ENCODE results near the gene PCDH15. TPM values are rescaled to one million over a fixed set of nuclear protein-coding genes. Genes with fewer than 3 reads are reported as not detected.

Gene PCDH15
- polyA plus RNA-seq, 1 of the 3 experiments (the other 2 are of a cell fraction) = 0.03 TPM

DNA sequence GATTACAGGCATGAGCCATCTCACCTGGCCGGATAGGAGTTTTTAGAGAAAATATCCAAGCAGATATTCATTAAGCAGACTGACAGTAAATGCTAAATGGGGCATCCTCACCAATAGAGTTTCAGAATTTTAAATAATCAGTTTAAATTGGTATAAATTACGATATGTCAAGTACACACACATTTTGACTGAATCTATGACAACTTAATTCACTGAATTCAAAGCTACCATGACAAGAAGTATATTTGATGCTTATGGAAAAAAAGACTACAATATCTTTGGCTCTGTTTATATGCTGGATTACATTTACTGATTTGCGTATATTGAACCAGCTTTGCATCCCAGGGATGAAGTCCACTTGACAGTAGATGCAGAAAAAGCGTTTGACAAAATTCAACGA lies 774.7 kb downstream of the PCDH15 start:
- WGBS (ENCODE audit: low lambda C conversion rate) = 35% methylated on average over 5 of the region's 5 CpGs
- Histone ChIP-seq H3F3A (replicated peaks; ENCODE audit: insufficient read depth) (no peaks in the 10 kb centered on the region), H4K20me1 (ENCODE audit: insufficient read depth) (no peaks in the 10 kb centered on the region), H2AFZ (ENCODE audit: low read depth) (no peak overlapping the region), H3K27me3 (ENCODE audit: insufficient read depth) (no peaks in the 10 kb centered on the region), H3K9ac (no peak overlapping the region), H3K9me3 (no peaks in the 10 kb centered on the region), H3K4me2 (no peak overlapping the region), H3K9me2 (no peaks in the 10 kb centered on the region), H3K36me3 (replicated peaks in 1 of 2; ENCODE audit: control insufficient read depth in 1 of 2, insufficient read depth in 2 of 2, low read length in 1 of 2) (no peaks in the 10 kb centered on the region), H3K4me3 (ENCODE audit: low read depth in 2 of 2, low read length in 1 of 2) (no peak overlapping the region), H3K27ac (ENCODE audit: low read depth in 2 of 2, low read length in 1 of 2) (no peak overlapping the region), H3K79me2 (ENCODE audit: insufficient read depth) (no peaks in the 10 kb centered on the region), H3K4me1 (ENCODE audit: control insufficient read depth in 1 of 2, insufficient read depth in 2 of 2, low read depth in 1 of 2, low read length in 1 of 2) (no peaks in the 10 kb centered on the region)
- TF ChIP-seq NRF1 (IDR thresholded peaks at IDR 0.05; ENCODE audit: low read depth, low read length) = no peak
- DNase-seq = no peak
- POLR2A ChIA-PET = no interaction called here
- CTCF ChIA-PET = no interaction called here

DNA sequence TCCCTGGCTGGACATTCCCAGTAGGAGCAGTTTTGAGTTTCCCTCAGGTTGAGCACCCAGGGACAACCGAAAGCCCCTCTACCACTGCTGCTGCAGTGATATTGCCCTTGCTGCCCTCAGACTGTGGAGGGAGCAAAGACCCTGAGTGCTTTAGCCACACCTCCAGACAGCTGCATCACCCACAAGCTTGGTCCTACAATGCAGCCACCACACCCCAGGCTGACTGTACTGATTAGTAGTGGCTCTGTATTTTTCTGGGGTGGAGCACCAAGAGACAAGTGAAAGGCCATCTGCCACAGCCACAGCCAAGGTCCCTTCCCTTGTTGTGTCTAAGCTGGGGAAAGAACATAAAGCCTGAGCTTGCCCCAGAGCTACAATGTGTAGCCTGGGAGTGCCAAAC lies 789.9 kb downstream of the PCDH15 start:
- H3K4me1 ChIP-seq (ENCODE audit: control insufficient read depth in 1 of 2, insufficient read depth in 2 of 2, low read depth in 1 of 2, low read length in 1 of 2) = no peaks in the 10 kb centered on the region; a peak in 1 of 4 replicates
- no peak overlapping the region for H3K4me2 ChIP-seq
- no peaks in the 10 kb centered on the region for H3K9me2 ChIP-seq
- TF ChIP-seq, protein P1, sequence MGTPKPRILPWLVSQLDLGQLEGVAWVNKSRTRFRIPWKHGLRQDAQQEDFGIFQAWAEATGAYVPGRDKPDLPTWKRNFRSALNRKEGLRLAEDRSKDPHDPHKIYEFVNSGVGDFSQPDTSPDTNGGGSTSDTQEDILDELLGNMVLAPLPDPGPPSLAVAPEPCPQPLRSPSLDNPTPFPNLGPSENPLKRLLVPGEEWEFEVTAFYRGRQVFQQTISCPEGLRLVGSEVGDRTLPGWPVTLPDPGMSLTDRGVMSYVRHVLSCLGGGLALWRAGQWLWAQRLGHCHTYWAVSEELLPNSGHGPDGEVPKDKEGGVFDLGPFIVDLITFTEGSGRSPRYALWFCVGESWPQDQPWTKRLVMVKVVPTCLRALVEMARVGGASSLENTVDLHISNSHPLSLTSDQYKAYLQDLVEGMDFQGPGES (IDR thresholded peaks at IDR 0.05; ENCODE audit: low read depth, low read length) = no peak
- TF ChIP-seq SIN3A (IDR thresholded peaks at IDR 0.05; ENCODE audit: borderline replicate concordance, low read depth, low read length) (no peak), GATA2 (CRISPR knock-in tag; IDR thresholded peaks at IDR 0.05) (no peak), YY1 (IDR thresholded peaks at IDR 0.05; ENCODE audit: low read depth) (no peak), CHD2 (IDR thresholded peaks at IDR 0.05; ENCODE audit: low read length, partially characterized antibody) (no peak), SMC3 (IDR thresholded peaks at IDR 0.05; ENCODE audit: low read depth, low read length) (no peak)
- TF ChIP-seq, protein P2, sequence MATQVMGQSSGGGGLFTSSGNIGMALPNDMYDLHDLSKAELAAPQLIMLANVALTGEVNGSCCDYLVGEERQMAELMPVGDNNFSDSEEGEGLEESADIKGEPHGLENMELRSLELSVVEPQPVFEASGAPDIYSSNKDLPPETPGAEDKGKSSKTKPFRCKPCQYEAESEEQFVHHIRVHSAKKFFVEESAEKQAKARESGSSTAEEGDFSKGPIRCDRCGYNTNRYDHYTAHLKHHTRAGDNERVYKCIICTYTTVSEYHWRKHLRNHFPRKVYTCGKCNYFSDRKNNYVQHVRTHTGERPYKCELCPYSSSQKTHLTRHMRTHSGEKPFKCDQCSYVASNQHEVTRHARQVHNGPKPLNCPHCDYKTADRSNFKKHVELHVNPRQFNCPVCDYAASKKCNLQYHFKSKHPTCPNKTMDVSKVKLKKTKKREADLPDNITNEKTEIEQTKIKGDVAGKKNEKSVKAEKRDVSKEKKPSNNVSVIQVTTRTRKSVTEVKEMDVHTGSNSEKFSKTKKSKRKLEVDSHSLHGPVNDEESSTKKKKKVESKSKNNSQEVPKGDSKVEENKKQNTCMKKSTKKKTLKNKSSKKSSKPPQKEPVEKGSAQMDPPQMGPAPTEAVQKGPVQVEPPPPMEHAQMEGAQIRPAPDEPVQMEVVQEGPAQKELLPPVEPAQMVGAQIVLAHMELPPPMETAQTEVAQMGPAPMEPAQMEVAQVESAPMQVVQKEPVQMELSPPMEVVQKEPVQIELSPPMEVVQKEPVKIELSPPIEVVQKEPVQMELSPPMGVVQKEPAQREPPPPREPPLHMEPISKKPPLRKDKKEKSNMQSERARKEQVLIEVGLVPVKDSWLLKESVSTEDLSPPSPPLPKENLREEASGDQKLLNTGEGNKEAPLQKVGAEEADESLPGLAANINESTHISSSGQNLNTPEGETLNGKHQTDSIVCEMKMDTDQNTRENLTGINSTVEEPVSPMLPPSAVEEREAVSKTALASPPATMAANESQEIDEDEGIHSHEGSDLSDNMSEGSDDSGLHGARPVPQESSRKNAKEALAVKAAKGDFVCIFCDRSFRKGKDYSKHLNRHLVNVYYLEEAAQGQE (IDR thresholded peaks at IDR 0.05; ENCODE audit: low read depth, low read length) = no peak
- no peak overlapping the region for H3K4me3 ChIP-seq (ENCODE audit: low read depth in 2 of 2, low read length in 1 of 2)
- no peak overlapping the region for H2AFZ ChIP-seq (ENCODE audit: low read depth)
- H3K79me2 ChIP-seq (ENCODE audit: insufficient read depth) = no peaks in the 10 kb centered on the region
- H3K9me3 ChIP-seq = no peaks in the 10 kb centered on the region
- no peak for DNase-seq
- H3K36me3 ChIP-seq (replicated peaks in 1 of 2; ENCODE audit: control insufficient read depth in 1 of 2, insufficient read depth in 2 of 2, low read length in 1 of 2) = no peaks in the 10 kb centered on the region
- H3K9ac ChIP-seq = no peak overlapping the region
- ChIA-PET POLR2A (no interaction called here), CTCF (interaction anchor here (1.0 kb wide), 1 partner anchor 10 kb away, joined by 3 read pairs; no protein-coding TSS in a partner anchor)
- 0% methylated on average over 1 of the region's 1 CpG for WGBS (ENCODE audit: low lambda C conversion rate)
- H3K27me3 ChIP-seq (ENCODE audit: insufficient read depth) = no peaks in the 10 kb centered on the region
- no peaks in the 10 kb centered on the region for H3F3A ChIP-seq (replicated peaks; ENCODE audit: insufficient read depth)
- H4K20me1 ChIP-seq (ENCODE audit: insufficient read depth) = no peaks in the 10 kb centered on the region
- H3K27ac ChIP-seq (ENCODE audit: low read depth in 2 of 2, low read length in 1 of 2) = no peak overlapping the region
